Measurements from ENCODE around the gene CGGBP1.

The CGGBP1 gene

DNA sequence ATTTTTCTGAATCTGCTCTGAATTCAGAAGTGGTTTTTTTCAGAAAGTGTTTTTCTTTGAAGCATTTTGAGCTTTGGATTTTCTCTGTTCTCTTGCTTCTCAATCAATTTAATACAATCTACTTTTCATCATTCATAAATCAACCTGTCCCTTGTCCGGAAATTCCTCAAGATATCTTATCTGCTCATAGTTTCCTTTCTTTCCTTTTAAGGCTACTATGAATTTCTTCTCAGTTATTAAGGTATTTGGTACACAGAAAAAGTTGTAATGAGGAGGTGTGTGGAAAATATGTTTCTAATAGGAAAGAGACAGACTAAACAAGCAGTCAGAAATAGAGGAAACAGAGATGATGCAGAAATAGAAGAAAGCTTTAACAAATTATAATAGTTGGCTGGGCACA is 14.4 kb downstream of the CGGBP1 start:
- no peak for DNase-seq
- H3K36me3 Mint-ChIP-seq (ENCODE audit: low read depth): no peaks in the 10 kb centered on the region
- peaks cover 7% of the 10 kb centered on the region for H3K9me3 Mint-ChIP-seq
- no peaks in the 10 kb centered on the region for H3K4me1 Mint-ChIP-seq
- no peak overlapping the region for H3K4me3 Mint-ChIP-seq
- H3K27ac Mint-ChIP-seq: no peak overlapping the region
- H3K27me3 Mint-ChIP-seq (ENCODE audit: low read depth, poor library complexity): no peaks in the 10 kb centered on the region
- TF ChIP-seq, protein P1, sequence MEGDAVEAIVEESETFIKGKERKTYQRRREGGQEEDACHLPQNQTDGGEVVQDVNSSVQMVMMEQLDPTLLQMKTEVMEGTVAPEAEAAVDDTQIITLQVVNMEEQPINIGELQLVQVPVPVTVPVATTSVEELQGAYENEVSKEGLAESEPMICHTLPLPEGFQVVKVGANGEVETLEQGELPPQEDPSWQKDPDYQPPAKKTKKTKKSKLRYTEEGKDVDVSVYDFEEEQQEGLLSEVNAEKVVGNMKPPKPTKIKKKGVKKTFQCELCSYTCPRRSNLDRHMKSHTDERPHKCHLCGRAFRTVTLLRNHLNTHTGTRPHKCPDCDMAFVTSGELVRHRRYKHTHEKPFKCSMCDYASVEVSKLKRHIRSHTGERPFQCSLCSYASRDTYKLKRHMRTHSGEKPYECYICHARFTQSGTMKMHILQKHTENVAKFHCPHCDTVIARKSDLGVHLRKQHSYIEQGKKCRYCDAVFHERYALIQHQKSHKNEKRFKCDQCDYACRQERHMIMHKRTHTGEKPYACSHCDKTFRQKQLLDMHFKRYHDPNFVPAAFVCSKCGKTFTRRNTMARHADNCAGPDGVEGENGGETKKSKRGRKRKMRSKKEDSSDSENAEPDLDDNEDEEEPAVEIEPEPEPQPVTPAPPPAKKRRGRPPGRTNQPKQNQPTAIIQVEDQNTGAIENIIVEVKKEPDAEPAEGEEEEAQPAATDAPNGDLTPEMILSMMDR (IDR thresholded peaks at IDR 0.05): no peak

DNA sequence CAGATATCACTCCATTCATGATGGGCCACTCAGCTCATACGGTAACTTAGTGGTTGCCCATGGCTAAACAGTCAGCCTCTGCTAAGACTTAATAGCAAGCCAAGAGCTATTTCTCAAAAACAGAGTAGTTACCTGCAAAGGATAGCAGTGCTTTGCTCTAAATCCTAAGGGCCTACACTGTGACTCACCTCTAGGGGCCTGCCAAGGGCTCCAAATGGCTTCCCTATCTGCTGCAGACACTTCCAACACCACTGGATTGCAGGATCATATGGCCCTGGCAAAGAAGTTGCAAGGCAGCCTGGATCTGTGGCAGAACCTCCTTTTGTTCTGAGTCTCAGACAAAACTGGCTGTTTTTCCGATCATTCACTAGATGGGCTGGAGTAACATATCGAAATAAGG is 17.8 kb downstream of the CGGBP1 start:
- TF ChIP-seq, protein P1 (IDR thresholded peaks at IDR 0.05): no peak
- H3K27ac Mint-ChIP-seq: no peak overlapping the region
- H3K9me3 Mint-ChIP-seq: peaks cover 7% of the 10 kb centered on the region
- no peak overlapping the region for H3K4me3 Mint-ChIP-seq
- DNase-seq: no peak
- H3K36me3 Mint-ChIP-seq (ENCODE audit: low read depth): no peaks in the 10 kb centered on the region
- H3K27me3 Mint-ChIP-seq (ENCODE audit: low read depth, poor library complexity): no peaks in the 10 kb centered on the region
- no peaks in the 10 kb centered on the region for H3K4me1 Mint-ChIP-seq

DNA sequence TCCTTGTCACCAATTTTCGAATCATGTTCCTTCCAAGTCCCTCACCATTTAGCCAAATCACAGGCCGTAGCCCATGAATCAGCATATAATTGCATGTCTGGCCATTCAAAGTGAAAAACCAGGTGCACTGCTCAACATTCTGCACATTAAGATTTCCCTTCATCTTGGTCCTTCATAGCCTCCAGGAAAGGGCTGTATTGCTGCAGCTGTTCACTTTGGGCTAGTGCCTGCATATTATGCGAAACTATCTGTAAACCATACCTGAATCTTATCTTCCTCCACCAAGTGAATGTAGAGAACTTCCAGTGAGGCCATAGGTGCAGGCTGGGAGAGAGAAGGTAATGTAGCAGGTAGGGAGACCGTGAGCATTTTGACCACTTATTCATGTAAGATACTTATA is 18.3 kb downstream of the CGGBP1 start:
- Mint-ChIP-seq H3K9me3 (peaks cover 7% of the 10 kb centered on the region), H3K4me1 (no peaks in the 10 kb centered on the region), H3K4me3 (no peak overlapping the region), H3K27me3 (ENCODE audit: low read depth, poor library complexity) (no peaks in the 10 kb centered on the region), H3K36me3 (ENCODE audit: low read depth) (no peaks in the 10 kb centered on the region), H3K27ac (no peak overlapping the region)
- TF ChIP-seq, protein P1 (IDR thresholded peaks at IDR 0.05): no peak
- no peak for DNase-seq

DNA sequence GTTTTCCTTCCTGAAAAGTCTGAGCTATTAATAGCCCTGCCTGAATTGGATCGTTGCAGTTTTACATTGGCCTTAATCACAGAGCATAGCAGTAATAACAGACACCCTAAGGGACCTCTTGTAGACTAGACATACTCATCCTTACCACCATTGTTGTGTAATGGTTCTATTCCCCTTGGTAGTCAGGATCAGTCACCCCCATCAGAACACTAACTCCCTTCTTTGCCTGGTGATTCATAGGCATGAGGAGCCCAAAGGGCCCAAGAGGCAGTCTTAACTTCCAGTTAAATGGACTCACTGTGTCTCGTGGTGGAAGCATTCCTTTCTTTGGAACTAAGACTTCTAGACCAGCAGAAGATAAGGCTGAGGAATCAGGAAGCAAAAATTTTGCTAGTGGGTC is 20.2 kb downstream of the CGGBP1 start:
- H3K36me3 Mint-ChIP-seq (ENCODE audit: low read depth): no peaks in the 10 kb centered on the region
- no peak overlapping the region for H3K4me3 Mint-ChIP-seq
- no peaks in the 10 kb centered on the region for H3K27me3 Mint-ChIP-seq (ENCODE audit: low read depth, poor library complexity)
- no peaks in the 10 kb centered on the region for H3K4me1 Mint-ChIP-seq
- no peak for DNase-seq
- H3K9me3 Mint-ChIP-seq: peaks cover 7% of the 10 kb centered on the region
- TF ChIP-seq, protein P1 (IDR thresholded peaks at IDR 0.05): no peak
- H3K27ac Mint-ChIP-seq: no peak overlapping the region

DNA sequence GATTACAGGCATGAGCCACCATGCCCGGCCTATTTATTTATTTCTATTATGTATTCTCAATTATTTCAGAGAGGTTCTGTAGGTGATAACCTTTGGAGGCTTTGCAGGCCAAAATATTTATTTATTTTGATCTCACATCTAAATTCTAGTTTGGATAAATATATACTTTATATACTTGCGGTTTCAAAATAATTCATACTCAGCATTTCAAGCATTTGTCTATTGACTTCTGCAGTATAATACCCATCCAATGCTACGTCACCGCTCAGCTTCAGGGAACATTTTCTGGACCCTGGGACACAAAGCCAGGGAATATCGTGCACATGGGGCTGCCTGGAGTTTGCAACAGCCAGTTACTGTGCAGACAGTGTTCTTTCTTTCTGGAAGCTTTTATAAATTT is 22.6 kb downstream of the CGGBP1 start:
- Mint-ChIP-seq H3K4me1 (no peaks in the 10 kb centered on the region), H3K9me3 (peaks cover 7% of the 10 kb centered on the region), H3K4me3 (no peak overlapping the region), H3K36me3 (ENCODE audit: low read depth) (no peaks in the 10 kb centered on the region), H3K27me3 (ENCODE audit: low read depth, poor library complexity) (no peaks in the 10 kb centered on the region), H3K27ac (no peak overlapping the region)
- TF ChIP-seq, protein P1 (IDR thresholded peaks at IDR 0.05): no peak
- no peak for DNase-seq

DNA sequence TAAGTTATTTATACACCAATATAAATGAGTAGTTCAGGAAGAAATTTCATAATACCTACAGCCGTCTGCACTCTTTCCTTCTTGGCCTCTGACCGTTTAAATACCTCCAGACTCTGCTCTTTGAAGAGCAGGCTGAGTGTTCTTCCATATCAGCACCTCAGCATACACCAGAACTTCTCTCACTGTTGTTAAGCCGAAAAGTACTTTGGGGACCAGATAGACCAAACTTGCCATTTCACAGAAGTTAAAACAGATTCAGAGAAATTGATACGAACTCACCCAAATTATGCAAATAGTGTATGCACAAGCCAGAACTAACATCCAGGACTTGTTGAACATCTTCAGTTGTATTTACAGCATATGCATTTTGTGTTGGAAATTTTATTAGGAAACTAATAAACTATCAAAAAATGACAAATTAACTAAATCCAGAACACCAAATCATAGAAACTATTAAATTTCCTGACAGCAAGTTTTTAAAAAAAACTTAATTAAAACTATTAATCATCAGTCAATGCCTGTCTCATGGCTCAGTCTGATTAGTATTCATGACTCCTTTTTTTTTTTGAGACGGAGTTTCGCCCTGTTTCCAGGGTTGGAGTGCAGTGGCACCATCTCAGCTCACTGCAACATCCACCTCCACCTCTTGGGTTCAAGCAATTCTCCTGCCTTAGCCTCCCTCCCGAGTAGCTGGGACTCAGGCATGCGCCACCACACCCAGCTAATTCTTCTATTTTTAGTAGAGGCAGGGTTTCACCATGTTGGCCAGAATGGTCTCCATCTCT is 24.1 kb downstream of the CGGBP1 start:
- no peaks in the 10 kb centered on the region for H3K36me3 Mint-ChIP-seq (ENCODE audit: low read depth)
- H3K4me3 Mint-ChIP-seq: no peak overlapping the region
- H3K27ac Mint-ChIP-seq: no peak overlapping the region
- H3K9me3 Mint-ChIP-seq: no peaks in the 10 kb centered on the region
- TF ChIP-seq, protein P1 (IDR thresholded peaks at IDR 0.05): no peak
- no peaks in the 10 kb centered on the region for H3K27me3 Mint-ChIP-seq (ENCODE audit: low read depth, poor library complexity)
- H3K4me1 Mint-ChIP-seq: no peaks in the 10 kb centered on the region
- DNase-seq: no peak

Measured in nephron progenitor cell (in vitro differentiated cells).